ENCODE results near the gene FGF1.

FGF1 gene

GRCh38 chr5:142609142-142609541 lies 76.7 kb downstream of the FGF1 start:
- no peak for DNase-seq

GRCh38 chr5:142608081-142608480 lies 77.8 kb downstream of the FGF1 start:
- DNase-seq, result no peak

- no peak for DNase-seq
Observed at GRCh38 chr5:142605611-142606010, 80.3 kb downstream of the FGF1 start.

DNA sequence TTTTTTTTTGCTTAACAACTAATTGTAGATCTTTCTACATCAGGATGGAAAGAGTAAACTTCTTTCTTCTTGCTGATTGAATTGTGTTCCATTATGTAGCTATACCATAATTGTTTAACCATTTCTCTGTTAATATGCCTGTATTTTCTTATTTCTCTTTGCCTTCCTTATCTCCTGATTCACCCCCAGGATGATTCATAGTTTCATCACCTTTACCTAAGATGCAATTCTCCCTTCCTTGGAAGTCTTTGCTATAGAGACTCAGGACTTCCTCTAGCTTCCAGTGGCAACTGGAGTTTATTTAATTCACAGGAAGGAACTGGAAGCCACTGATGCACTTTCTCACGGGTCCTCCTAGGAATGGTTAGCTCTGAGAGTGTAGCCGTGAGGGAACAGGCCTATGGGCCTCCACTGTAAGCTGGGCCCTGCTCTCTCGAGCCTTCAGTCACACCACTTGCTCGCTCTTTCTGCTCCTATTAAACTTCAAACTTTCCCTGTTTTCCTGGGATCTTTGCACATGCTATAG lies 83.1 kb downstream of the FGF1 start:
- no peak for DNase-seq

DNA sequence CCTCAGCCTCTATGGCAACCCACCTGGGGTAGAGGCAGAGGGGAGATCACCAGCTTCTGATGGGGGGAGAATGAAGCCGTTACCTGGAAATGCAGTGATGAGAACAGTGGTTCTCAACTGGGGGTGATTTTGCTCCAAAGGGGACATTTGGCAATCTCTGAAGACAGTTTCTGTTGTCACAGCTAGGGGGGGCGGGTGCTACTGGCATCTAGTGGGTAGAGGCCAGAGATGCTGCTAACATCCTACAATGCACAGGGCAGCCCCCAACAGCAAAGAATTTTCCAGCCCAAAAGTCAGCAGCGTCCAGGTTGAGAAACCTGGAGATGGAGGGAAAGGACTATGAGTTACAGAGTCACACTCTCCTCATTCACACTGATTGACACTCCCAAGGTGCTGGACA lies 84.5 kb downstream of the FGF1 start:
- no peak for DNase-seq

GRCh38 chr5:142600611-142601358 lies 85.1 kb downstream of the FGF1 start:
- no peak for DNase-seq

GRCh38 chr5:142600092-142600491 lies 85.8 kb downstream of the FGF1 start:
- DNase-seq, result no peak

GRCh38 chr5:142598338-142598700 lies 87.6 kb downstream of the FGF1 start:
- no peak for DNase-seq

- DNase-seq, result no peak
Observed at GRCh38 chr5:142597546-142598337, 88.1 kb downstream of the FGF1 start.

DNA sequence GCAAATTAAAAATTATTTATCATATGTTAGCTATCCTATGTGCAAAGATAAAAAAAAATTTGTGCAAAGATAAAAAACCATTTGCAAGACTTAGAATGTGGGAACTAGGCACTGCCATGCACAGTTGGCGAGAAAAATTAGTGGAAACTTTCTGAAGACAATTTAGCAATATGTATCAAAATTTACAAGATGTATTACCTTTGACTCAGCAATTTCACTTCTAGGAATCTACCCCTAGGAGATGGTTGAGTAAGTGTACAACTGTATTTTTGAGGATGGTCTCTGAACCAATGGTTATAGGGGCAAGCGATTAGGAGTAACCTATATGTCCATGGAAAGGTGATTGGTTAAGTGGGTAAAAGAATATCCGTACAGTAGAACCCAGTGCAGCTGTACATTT lies 88.9 kb downstream of the FGF1 start:
- DNase-seq, result no peak

GRCh38 chr5:142592365-142592764 lies 93.5 kb downstream of the FGF1 start:
- no peak for DNase-seq

GRCh38 chr5:142590451-142591231 lies 95.2 kb downstream of the FGF1 start:
- DNase-seq, result no peak

- no peak for DNase-seq
Observed at GRCh38 chr5:142589720-142590119, 96.2 kb downstream of the FGF1 start.

GRCh38 chr5:142587354-142587965 lies 98.4 kb downstream of the FGF1 start:
- DNase-seq, result peak; percentile 25

- DNase-seq, result no peak
Observed at GRCh38 chr5:142586552-142586951, 99.3 kb downstream of the FGF1 start.

DNA sequence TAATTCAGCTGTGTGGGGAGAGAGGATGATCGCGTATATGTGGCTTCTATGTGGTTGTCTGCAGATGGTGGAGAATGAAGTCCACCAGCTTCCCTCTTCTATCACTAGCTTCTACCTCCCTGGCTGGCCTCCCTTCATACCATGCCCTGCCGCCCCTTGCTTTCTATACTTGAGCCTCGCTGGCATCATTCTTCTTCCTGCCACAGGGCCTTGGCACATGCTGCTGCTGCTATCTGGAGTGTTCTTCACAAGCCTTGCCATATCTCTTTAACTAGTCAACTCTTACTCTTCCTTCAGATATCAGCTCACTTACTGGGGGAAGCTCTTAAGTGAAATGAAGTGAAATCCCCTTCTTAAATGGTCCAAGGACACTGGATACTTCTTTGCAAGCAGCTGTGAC lies 100.4 kb downstream of the FGF1 start:
- no peak for DNase-seq

DNA sequence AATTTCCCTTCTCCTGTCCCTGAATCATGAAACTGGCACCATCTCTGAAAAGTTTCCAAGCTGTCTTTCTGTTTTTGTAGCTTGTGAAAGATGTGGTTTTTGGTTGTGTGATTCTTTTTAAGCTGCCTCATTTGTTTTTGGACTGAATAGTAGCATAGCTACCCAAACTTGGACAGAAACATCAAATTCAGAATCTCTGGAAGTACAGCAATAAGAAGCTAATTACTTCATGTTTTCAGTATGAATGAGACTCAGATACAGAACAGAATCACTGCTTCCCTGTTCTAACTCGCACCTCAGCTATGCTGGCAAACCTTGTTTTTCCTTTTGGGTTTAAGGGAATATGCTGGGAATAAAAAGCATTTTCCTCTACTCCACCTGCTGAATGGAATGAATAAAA lies 101.0 kb downstream of the FGF1 start:
- no peak for DNase-seq

DNA sequence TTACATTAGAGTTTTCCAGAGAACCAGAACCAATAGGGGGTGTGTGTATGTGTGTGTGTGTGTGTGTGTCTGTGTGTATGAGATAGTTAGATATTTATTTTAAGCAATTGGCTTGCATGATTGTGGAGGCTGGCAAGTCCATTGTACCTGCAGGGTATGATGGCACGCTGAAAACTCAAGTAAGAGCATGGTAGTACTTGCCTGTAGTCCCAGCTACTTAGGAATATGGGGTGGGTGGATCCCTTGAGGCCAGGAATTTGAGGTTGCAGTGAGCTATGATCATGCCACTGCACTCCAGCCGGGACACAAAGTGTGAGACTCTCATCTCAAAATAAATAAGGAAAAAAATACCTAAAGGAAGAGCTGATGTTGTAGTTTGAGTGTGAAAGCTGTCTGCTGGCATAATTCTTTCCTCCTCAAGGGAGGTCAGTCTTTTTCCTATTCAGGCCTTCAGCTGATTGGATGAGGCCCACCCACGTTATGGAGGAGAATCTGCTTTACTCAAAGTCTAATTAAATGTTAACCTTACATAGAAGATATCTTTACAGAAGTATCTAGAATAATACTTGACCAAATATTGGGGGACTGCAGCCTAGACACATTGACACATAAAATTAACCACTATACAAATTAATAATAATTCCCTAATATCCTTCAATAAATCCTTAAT lies 107.6 kb downstream of the FGF1 start:
- DNase-seq, result no peak

DNA sequence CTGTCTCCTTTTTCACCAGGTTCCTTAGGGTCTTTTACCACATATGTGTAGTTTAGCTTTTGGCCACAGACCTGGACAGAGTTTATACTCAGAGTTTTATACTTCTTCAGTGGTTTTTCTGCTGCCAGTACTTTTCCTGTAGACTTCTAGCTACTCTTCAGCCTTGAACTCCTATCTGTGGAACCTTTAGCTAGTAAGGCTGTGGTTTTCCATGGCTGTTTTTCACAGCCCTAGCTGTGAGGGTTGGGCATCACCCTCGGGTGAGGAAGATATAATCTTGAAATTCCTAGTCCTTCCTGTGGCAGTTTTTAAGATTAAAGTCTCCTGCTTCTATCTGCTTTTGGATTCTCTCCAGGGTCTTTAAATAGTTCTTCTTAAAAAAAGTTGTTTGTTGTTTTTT lies 109.1 kb downstream of the FGF1 start:
- DNase-seq, result no peak

GRCh38 chr5:142576303-142576702 lies 109.6 kb downstream of the FGF1 start:
- no peak for DNase-seq

GRCh38 chr5:142572006-142572405 lies 113.9 kb downstream of the FGF1 start:
- no peak for DNase-seq

DNA sequence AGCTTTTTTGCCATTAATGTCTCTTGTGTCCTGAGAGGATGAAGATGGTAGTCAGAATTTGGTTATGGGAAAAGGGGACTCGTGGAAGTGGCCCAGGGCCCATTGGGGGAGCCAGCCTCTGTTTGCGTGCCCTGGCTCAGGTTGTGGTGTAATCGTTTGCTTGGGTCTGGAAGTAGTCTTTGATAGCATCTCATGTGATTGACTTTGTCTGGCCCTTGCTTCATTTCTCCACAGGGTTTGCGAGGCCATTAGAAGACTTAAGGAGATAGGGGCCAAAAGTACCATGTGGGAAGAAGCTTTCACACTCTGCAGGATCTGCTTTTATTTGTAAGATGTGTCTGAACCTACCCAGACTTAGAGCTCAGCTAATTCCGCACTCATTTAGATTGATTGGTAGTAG lies 114.5 kb downstream of the FGF1 start:
- no peak for DNase-seq

All from CD4-positive, alpha-beta T cell treated with Interleukin-4 for 4 hours (primary cell).